ENCODE measurements around the gene SPATS2. TPM values are rescaled to one million over a fixed set of nuclear protein-coding genes. Genes with fewer than 3 reads are reported as not detected.
"Not testable (repeated sequence)": the region's sequence is repeated elsewhere in the genome, so short reads cannot be mapped to it uniquely, and the experiment has no call there.

The SPATS2 gene
- total RNA-seq, 1 donor from 2014 or later, result 43.9 TPM

- H3K4me3 Mint-ChIP-seq (ENCODE audit: unreplicated experiment), result no peak overlapping the region
- no peak for TF ChIP-seq CTCF (IDR thresholded peaks at IDR 0.05; ENCODE audit: partially characterized antibody, unreplicated experiment)
- no peaks in the 10 kb centered on the region for H3K36me3 Mint-ChIP-seq (ENCODE audit: unreplicated experiment)
- H3K27ac Mint-ChIP-seq (ENCODE audit: unreplicated experiment), result no peak overlapping the region
- peaks cover 4% of the 10 kb centered on the region for H3K9me3 Mint-ChIP-seq (ENCODE audit: unreplicated experiment)
- H3K4me1 Mint-ChIP-seq (ENCODE audit: low read depth, unreplicated experiment), result peaks cover 6% of the 10 kb centered on the region
- peaks cover 22% of the 10 kb centered on the region for H3K27me3 Mint-ChIP-seq (ENCODE audit: unreplicated experiment)
- no peak for DNase-seq
These were observed 36.5 kb upstream of the SPATS2 start for GRCh38 chr12:49330631-49331379.

GRCh38 chr12:49331380-49332222 is 35.7 kb upstream of the SPATS2 start:
- Mint-ChIP-seq H3K4me3 (ENCODE audit: unreplicated experiment) (peak overlapping the region; percentile 32), H3K9me3 (ENCODE audit: unreplicated experiment) (peaks cover 4% of the 10 kb centered on the region), H3K27ac (ENCODE audit: unreplicated experiment) (no peak overlapping the region), H3K36me3 (ENCODE audit: unreplicated experiment) (no peaks in the 10 kb centered on the region), H3K4me1 (ENCODE audit: low read depth, unreplicated experiment) (peaks cover 6% of the 10 kb centered on the region), H3K27me3 (ENCODE audit: unreplicated experiment) (peaks cover 22% of the 10 kb centered on the region)
- DNase-seq, result peak; percentile 82
- peak; percentile 67 for TF ChIP-seq CTCF (IDR thresholded peaks at IDR 0.05; ENCODE audit: partially characterized antibody, unreplicated experiment)

GRCh38 chr12:49332441-49332861 is 34.8 kb upstream of the SPATS2 start:
- Mint-ChIP-seq H3K36me3 (ENCODE audit: unreplicated experiment) (no peaks in the 10 kb centered on the region), H3K4me3 (ENCODE audit: unreplicated experiment) (no peak overlapping the region), H3K4me1 (ENCODE audit: low read depth, unreplicated experiment) (peaks cover 6% of the 10 kb centered on the region), H3K9me3 (ENCODE audit: unreplicated experiment) (peaks cover 6% of the 10 kb centered on the region), H3K27ac (ENCODE audit: unreplicated experiment) (no peak overlapping the region), H3K27me3 (ENCODE audit: unreplicated experiment) (peaks cover 27% of the 10 kb centered on the region)
- DNase-seq, result no peak
- no peak for TF ChIP-seq CTCF (IDR thresholded peaks at IDR 0.05; ENCODE audit: partially characterized antibody, unreplicated experiment)

GRCh38 chr12:49332891-49333371 is 34.3 kb upstream of the SPATS2 start:
- peaks cover 32% of the 10 kb centered on the region for H3K27me3 Mint-ChIP-seq (ENCODE audit: unreplicated experiment)
- DNase-seq, result no peak
- H3K4me3 Mint-ChIP-seq (ENCODE audit: unreplicated experiment), result peak overlapping the region; percentile 74
- H3K4me1 Mint-ChIP-seq (ENCODE audit: low read depth, unreplicated experiment), result peaks cover 10% of the 10 kb centered on the region
- H3K9me3 Mint-ChIP-seq (ENCODE audit: unreplicated experiment), result peaks cover 8% of the 10 kb centered on the region
- no peak for TF ChIP-seq CTCF (IDR thresholded peaks at IDR 0.05; ENCODE audit: partially characterized antibody, unreplicated experiment)
- H3K27ac Mint-ChIP-seq (ENCODE audit: unreplicated experiment), result no peak overlapping the region
- no peaks in the 10 kb centered on the region for H3K36me3 Mint-ChIP-seq (ENCODE audit: unreplicated experiment)

GRCh38 chr12:49333778-49334177 is 33.5 kb upstream of the SPATS2 start:
- not testable (repeated sequence) for H3K36me3 Mint-ChIP-seq (ENCODE audit: unreplicated experiment); H3K4me3 Mint-ChIP-seq (ENCODE audit: unreplicated experiment); DNase-seq; H3K27ac Mint-ChIP-seq (ENCODE audit: unreplicated experiment)
- H3K27me3 Mint-ChIP-seq (ENCODE audit: unreplicated experiment), result peaks cover 37% of the 10 kb centered on the region
- H3K9me3 Mint-ChIP-seq (ENCODE audit: unreplicated experiment), result peaks cover 11% of the 10 kb centered on the region
- H3K4me1 Mint-ChIP-seq (ENCODE audit: low read depth, unreplicated experiment), result peaks cover 16% of the 10 kb centered on the region
